Measurements from ENCODE around the gene CCDC33.

Gene CCDC33

GRCh38 chr15:74214324-74215021 lies 21.7 kb upstream of the CCDC33 start:
- no peak for TF ChIP-seq GATA3 (IDR thresholded peaks at IDR 0.05; ENCODE audit: low read depth, low read length)
- TF ChIP-seq GATA2 (IDR thresholded peaks at IDR 0.05; ENCODE audit: low read depth, low read length): no peak

GRCh38 chr15:74215958-74216357 lies 20.2 kb upstream of the CCDC33 start:
- TF ChIP-seq GATA2 (IDR thresholded peaks at IDR 0.05; ENCODE audit: low read depth, low read length): no peak
- TF ChIP-seq GATA3 (IDR thresholded peaks at IDR 0.05; ENCODE audit: low read depth, low read length): no peak

- TF ChIP-seq GATA3 (IDR thresholded peaks at IDR 0.05; ENCODE audit: low read depth, low read length): no peak
- no peak for TF ChIP-seq GATA2 (IDR thresholded peaks at IDR 0.05; ENCODE audit: low read depth, low read length)
Observed at GRCh38 chr15:74216949-74217348, 19.2 kb upstream of the CCDC33 start.

- TF ChIP-seq GATA3 (IDR thresholded peaks at IDR 0.05; ENCODE audit: low read depth, low read length) (no peak), GATA2 (IDR thresholded peaks at IDR 0.05; ENCODE audit: low read depth, low read length) (no peak)
Observed at GRCh38 chr15:74217907-74218885, 17.9 kb upstream of the CCDC33 start.

- TF ChIP-seq GATA3 (IDR thresholded peaks at IDR 0.05; ENCODE audit: low read depth, low read length) (no peak), GATA2 (IDR thresholded peaks at IDR 0.05; ENCODE audit: low read depth, low read length) (no peak)
Observed at GRCh38 chr15:74220475-74221248, 15.5 kb upstream of the CCDC33 start.

GRCh38 chr15:74221399-74222239 lies 14.5 kb upstream of the CCDC33 start:
- TF ChIP-seq GATA3 (IDR thresholded peaks at IDR 0.05; ENCODE audit: low read depth, low read length) (no peak), GATA2 (IDR thresholded peaks at IDR 0.05; ENCODE audit: low read depth, low read length) (no peak)

- no peak for TF ChIP-seq GATA3 (IDR thresholded peaks at IDR 0.05; ENCODE audit: low read depth, low read length)
- no peak for TF ChIP-seq GATA2 (IDR thresholded peaks at IDR 0.05; ENCODE audit: low read depth, low read length)
Observed at GRCh38 chr15:74222240-74223119, 13.6 kb upstream of the CCDC33 start.

- TF ChIP-seq GATA3 (IDR thresholded peaks at IDR 0.05; ENCODE audit: low read depth, low read length) (no peak), GATA2 (IDR thresholded peaks at IDR 0.05; ENCODE audit: low read depth, low read length) (no peak)
Observed at GRCh38 chr15:74225928-74226327, 10.2 kb upstream of the CCDC33 start.

GRCh38 chr15:74226761-74227540 lies 9.2 kb upstream of the CCDC33 start:
- TF ChIP-seq GATA3 (IDR thresholded peaks at IDR 0.05; ENCODE audit: low read depth, low read length) (no peak), GATA2 (IDR thresholded peaks at IDR 0.05; ENCODE audit: low read depth, low read length) (no peak)

GRCh38 chr15:74227968-74228722 lies 8.0 kb upstream of the CCDC33 start:
- TF ChIP-seq GATA2 (IDR thresholded peaks at IDR 0.05; ENCODE audit: low read depth, low read length) (no peak), GATA3 (IDR thresholded peaks at IDR 0.05; ENCODE audit: low read depth, low read length) (no peak)

GRCh38 chr15:74228723-74229081 lies 7.4 kb upstream of the CCDC33 start:
- TF ChIP-seq GATA2 (IDR thresholded peaks at IDR 0.05; ENCODE audit: low read depth, low read length) (no peak; the same call in 1 of the 2 replicates), GATA3 (IDR thresholded peaks at IDR 0.05; ENCODE audit: low read depth, low read length) (no peak)
